ENCODE data around the gene TOLLIP.

The TOLLIP gene

GRCh38 chr11:1229471-1230120 lies 79.8 kb downstream of the TOLLIP start:
- DNase-seq, result no peak

GRCh38 chr11:1228921-1229451 lies 80.4 kb downstream of the TOLLIP start:
- DNase-seq, result no peak

- DNase-seq, result no peak
Observed at GRCh38 chr11:1228101-1228821, 81.2 kb downstream of the TOLLIP start.

GRCh38 chr11:1227551-1228100 lies 81.8 kb downstream of the TOLLIP start:
- no peak for DNase-seq

GRCh38 chr11:1226986-1227550 lies 82.4 kb downstream of the TOLLIP start:
- DNase-seq, result no peak

DNA sequence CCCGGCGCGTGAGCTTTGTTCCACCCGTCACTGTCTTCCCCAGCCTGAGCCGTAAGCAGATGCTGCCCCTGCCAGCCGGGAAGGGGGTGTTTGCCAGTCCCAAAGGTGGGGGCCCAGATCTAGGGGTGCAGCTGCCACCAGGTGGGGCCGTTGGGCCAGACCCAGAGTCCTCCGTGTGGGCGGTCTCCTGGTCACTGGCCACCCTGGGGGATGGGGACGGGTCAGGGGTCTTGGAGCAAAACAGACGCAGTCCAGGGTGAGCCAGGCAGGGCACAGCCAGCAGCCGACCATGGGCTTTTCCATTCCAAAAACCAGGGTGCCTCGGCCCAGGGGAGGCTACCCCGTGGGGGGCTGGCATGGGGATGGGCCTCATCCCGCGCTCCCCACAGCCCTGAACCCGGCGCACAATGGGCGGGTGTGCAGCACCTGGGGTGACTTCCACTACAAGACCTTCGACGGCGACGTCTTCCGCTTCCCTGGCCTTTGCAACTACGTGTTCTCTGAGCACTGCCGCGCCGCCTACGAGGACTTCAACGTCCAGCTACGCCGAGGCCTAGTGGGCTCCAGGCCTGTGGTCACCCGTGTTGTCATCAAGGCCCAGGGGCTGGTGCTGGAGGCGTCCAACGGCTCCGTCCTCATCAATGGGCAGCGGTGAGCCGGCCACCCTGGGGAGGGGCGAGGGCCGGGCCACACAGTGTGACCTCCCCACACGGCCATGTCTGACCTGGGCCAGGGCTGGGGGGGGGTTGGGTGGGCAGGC lies 83.0 kb downstream of the TOLLIP start:
- DNase-seq, result no peak

DNA sequence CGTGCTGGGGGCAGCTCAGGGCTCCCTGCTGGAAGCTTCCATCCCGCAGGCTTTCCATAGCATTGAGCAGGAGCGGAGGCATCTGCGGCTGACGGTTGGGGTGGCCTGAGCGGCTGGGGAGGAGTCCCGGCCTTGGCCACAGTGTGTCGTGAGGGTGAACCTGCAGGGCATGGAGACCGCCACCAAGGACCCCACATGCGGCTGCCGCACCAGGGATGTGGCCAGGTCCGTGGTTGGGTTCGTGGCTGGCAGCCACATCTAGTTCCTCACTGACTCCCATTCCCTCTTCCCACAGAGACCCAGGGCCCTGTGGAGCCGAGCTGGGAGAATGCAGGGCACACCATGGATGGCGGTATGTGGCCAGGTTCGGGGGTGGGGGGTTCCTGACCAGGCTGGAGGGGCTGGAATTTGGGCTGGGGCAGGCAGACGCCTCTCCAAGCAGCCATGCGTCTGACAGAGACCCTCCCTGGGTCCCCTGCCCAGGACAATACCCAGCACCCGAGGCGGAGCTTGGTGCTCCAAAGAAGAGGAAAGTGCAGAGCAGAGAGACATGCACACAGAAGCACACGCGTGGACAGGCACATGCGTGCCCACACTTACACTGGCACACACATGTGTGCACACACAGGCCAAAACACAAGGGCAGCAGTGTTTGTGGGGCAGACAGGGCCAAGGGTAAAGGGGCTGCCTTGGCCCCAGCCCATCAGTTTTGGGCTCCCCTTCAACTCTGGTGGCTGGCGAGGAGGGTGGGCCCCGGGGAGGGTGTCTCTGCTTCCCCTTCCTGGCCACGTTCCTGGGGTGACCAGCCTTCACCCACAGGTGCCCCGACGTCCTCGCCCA lies 83.8 kb downstream of the TOLLIP start:
- no peak for DNase-seq

GRCh38 chr11:1224491-1225385 lies 84.7 kb downstream of the TOLLIP start:
- DNase-seq, result no peak
